ENCODE measurements around the gene PURA.

DNA sequence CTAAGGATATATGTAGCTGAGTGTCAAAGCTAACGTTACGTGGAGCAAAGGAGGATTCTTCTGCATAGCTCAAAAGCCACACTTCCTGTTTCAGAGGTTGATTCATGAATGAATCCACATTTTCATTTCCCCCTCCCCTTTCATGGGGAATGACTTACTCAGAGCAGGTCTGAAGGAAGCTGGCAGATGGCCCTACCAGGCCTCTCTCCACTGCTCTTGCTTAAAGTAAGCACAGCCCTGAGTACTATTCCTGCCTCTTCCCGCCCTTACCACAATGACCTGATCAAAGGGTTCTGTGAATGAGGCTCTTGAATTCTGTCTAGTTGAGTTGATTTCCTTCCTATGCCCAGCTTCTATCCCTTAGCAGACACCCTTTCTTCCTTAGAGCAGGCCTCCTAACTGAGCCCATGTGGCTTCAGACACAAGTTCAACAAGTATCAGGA lies 18.1 kb downstream of the PURA start:
- TF ChIP-seq REST (IDR thresholded peaks at IDR 0.05) (no peak), EGR1 (IDR thresholded peaks at IDR 0.05; ENCODE audit: low read depth in 2 of 2) (no peak)
- TF ChIP-seq, protein P1, sequence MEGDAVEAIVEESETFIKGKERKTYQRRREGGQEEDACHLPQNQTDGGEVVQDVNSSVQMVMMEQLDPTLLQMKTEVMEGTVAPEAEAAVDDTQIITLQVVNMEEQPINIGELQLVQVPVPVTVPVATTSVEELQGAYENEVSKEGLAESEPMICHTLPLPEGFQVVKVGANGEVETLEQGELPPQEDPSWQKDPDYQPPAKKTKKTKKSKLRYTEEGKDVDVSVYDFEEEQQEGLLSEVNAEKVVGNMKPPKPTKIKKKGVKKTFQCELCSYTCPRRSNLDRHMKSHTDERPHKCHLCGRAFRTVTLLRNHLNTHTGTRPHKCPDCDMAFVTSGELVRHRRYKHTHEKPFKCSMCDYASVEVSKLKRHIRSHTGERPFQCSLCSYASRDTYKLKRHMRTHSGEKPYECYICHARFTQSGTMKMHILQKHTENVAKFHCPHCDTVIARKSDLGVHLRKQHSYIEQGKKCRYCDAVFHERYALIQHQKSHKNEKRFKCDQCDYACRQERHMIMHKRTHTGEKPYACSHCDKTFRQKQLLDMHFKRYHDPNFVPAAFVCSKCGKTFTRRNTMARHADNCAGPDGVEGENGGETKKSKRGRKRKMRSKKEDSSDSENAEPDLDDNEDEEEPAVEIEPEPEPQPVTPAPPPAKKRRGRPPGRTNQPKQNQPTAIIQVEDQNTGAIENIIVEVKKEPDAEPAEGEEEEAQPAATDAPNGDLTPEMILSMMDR (IDR thresholded peaks at IDR 0.05; ENCODE audit: low read depth, low read length, missing input control): no peak

Measured in liver (tissue), 3 donors.